HFF-Myc (cell line): ENCODE measurements around the gene PGBD5.

ENCODE experiments used
- DNase-seq: peaks from one replicate; pipeline ENCODE4 v3.0.0-alpha.2; 2011; ENCODE audit warnings: low read depth; ENCODE audit errors: extremely low read depth
- H3K4me3 ChIP-seq: replicated peaks from 2 replicates; pipeline ENCODE4 v1.5.1; 2011; ENCODE audit warnings: low read depth, mild to moderate bottlenecking, control low read depth, low read length
- TF ChIP-seq, protein P1 (sequence below): IDR thresholded peaks from 2 replicates; pipeline ENCODE4 v1.5.1; 2012; ENCODE audit warnings: mild to moderate bottlenecking, low read depth, low read length, control low read depth; ENCODE audit errors: missing control alignments

PGBD5 gene

DNA sequence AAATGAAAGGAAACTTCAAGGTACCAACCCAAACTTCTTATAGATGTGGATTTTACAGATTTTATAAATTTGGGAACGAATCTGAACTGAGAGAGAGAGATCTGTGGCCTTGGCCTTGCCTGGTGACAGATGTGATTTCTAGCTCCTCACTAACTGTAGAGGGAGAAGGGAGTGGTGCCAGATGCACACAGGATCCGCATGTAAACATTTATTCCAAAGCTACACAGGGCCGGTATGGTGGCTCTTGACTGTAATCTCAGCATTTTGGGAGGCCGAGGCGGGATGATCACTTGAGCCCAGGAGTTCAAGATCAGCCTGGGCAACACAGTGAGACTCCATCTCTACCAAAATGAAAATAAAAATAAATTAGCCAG lies 77.1 kb downstream of the PGBD5 start:
- DNase-seq: no peak
- TF ChIP-seq, protein P1, sequence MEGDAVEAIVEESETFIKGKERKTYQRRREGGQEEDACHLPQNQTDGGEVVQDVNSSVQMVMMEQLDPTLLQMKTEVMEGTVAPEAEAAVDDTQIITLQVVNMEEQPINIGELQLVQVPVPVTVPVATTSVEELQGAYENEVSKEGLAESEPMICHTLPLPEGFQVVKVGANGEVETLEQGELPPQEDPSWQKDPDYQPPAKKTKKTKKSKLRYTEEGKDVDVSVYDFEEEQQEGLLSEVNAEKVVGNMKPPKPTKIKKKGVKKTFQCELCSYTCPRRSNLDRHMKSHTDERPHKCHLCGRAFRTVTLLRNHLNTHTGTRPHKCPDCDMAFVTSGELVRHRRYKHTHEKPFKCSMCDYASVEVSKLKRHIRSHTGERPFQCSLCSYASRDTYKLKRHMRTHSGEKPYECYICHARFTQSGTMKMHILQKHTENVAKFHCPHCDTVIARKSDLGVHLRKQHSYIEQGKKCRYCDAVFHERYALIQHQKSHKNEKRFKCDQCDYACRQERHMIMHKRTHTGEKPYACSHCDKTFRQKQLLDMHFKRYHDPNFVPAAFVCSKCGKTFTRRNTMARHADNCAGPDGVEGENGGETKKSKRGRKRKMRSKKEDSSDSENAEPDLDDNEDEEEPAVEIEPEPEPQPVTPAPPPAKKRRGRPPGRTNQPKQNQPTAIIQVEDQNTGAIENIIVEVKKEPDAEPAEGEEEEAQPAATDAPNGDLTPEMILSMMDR: no peak
- no peak overlapping the region for H3K4me3 ChIP-seq

DNA sequence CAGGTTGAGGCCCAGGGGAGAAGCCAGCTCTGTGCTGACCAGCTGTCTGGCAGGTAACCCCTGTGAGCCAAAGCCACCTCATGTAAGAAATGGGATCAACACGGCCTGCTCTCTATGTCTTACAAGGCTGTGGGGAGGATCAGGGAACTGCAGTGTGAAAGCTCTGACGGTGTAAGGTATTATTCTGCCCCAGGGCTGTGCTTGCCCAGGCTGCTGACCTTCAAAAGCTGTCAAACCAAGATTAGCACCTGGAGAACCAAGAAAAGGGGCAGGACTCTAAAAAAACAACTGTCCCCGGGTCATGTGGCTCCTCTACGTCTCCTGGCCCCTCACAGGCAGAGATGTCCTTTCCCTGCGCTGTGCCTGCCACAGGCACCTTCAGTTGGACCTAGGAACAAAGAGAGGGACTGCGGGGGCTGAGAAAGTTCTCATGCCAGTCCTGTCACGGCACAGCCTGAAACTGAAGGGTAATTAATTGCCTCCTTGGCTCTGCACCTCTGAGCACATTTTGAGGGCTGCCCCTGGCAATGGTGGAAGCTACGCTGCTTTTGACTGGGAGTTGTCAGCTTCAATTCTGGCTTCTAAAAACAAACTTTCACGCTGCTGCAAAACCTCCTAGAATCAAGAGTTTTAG lies 77.6 kb downstream of the PGBD5 start:
- TF ChIP-seq, protein P1: no peak
- no peak for DNase-seq
- no peak overlapping the region for H3K4me3 ChIP-seq

DNA sequence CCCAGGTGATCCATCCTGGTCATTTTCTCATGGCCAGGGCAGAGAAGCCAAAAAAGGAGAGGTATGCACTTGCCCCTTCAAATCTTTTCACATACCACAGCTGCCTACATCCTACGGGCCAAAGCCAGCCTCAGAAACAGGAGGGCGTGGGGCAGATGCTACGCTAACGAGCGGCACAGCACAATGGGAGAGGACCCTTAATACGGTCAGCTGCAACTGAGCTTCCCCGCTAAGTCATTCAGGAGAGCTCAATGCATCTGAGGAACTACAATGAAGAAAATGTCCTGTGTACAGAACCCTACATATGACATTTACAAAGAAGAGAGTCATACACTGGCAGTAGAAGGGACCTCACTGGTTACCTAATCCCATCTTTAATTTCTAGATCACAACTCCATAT lies 78.2 kb downstream of the PGBD5 start:
- no peak overlapping the region for H3K4me3 ChIP-seq
- DNase-seq: no peak
- TF ChIP-seq, protein P1: no peak

DNA sequence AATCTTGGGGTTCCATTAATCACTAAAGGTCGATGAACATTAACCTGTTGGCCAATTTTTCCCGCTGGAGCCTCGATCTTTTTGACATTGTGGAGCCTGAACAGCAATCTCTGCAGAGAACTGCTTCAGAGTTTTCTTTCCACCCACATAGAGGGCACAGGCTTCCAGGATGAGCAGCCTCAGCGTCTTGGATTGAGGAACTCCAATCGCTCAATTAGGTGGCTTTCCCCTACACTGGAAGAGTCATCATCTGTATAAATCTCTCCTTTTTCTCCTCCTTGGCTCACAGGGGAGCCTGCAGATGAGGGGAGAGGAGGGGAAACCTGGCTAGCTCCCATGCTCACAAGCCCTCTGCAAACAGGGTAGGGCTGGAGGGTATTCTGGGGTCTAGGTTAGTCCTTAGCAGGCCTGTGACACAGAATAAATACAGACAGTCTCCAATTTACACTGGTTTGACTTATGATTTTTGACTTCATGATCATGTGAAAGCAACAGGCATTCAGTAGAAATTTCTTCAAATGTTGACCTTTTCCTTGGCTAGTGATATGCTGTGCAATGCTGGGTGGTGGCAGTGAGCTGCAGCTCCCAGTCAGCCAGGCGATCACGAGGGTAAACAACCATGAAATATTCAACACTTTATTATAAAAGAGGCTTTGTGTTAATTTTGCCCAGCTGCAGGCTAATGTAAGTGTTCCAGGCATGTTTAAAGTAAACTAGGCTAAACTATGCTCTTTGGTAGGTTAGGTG lies 80.8 kb downstream of the PGBD5 start:
- no peak for DNase-seq
- TF ChIP-seq, protein P1: no peak
- no peak overlapping the region for H3K4me3 ChIP-seq

DNA sequence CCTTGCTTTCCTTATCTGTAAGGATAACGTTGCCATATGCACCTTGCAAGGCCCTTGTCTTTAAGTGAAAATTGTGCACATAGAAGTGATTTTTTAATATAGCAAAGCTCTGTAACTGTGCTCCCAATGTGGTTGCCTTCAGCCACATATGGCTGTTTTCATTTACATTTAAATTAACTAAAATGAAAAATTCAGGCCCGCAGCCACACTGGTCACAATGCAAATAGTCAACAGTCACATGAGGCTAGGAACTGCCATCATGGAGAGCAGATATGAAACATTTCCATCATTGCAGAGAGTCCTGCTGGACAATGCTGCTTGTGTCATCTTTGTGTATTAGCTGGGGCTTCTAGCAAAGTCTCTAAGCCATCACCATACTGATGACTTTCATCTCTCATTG lies 83.4 kb downstream of the PGBD5 start:
- DNase-seq: no peak
- TF ChIP-seq, protein P1: no peak
- H3K4me3 ChIP-seq: no peak overlapping the region

DNA sequence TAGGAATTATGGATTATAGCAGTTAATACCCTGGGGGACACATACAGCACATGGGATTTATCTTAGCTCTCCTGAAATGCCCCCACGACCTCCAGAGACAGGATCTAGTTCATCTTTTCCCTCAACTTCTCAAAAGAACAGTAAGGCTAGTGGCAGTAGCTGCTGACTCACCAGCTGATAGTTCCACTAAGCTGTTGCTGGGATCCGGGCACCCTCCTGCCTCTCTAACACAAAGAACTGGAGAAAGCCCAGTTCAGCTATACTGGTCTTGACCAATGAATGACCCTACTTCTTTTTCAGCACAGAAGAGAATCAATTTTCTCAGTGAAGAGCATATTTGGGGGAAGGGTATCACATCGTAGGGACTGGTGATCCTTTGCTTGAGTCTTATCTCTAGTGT lies 84.1 kb downstream of the PGBD5 start:
- DNase-seq: no peak
- H3K4me3 ChIP-seq: no peak overlapping the region
- TF ChIP-seq, protein P1: no peak

DNA sequence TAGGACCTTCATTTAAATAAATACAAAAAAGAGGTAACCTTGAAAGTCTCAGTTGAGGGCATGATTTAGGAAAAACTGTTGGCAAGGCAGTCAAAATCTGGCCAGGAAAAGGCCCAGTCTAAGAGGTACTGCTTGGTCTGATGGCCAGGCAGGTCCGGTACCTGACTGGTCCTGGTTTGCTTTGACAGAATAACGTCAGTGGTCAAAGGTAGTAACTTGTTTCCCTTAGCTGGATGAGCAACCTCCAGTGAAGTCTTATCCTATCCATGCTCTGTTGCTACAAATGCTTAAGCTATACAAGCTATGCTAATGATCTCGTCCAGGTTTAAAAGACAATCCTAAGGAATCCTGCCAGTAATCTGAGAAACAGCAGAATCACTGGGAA lies 85.0 kb downstream of the PGBD5 start:
- TF ChIP-seq, protein P1: no peak
- H3K4me3 ChIP-seq: no peak overlapping the region
- no peak for DNase-seq
